GM19328 (cell line): ENCODE results near the gene SMIM41.

ENCODE experiments used
- ATAC-seq: cut with Tn5 transposase; IDR thresholded peaks from one replicate; pipeline ENCODE4 v1.9.1; 2021; ENCODE audit warnings: mild to moderate bottlenecking, moderate library complexity; ENCODE audit not compliant: unreplicated experiment

SMIM41 gene

GRCh38 chr12:52050116-52050757, 29.3 kb upstream of the SMIM41 start:
- ATAC-seq, result peak; percentile 4

DNA sequence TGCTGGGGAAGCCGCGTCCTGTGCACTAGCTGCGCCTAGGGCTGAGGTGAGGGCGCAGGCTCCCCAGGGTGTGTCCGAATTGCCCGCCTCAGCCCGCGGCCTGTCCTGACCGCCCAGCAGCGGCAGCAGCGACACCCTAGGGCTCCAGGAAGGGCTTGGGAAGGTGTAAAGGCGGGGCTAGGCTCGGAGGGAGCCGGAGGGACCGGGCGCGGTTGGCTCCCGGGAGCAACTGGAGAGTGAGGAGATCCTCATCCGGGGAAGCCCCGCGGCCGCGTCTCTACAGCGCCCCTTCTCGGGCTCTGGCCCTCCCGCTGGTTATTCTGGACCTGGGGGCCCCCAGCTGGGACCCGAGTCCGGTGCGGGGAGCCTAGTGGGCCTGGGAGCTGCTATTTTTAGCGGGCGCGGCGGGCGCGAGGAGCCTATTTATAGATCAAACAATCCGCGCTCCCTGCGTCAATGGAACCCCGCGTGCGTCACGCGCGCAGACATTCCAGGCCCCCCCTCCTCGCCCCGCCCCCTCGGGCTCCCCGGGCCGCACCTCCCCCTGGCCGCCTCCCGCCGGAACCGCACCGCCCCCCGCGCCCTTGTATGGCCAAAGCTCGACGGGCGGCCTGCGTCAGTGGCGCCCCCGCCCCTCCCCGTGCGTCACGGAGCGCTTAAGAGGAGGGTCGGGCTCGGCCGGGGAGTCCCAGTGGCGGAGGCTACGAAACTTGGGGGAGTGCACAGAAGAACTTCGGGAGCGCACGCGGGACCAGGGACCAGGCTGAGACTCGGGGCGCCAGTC, 28.6 kb upstream of the SMIM41 start, which contains the start of gene NR4A1:
NR4A1 (plus strand) TSS at position 685 of the 784 bp plus-strand sequence. CDS start 2,887 bp downstream, outside the sequence.
- peak; percentile 86 for ATAC-seq

DNA sequence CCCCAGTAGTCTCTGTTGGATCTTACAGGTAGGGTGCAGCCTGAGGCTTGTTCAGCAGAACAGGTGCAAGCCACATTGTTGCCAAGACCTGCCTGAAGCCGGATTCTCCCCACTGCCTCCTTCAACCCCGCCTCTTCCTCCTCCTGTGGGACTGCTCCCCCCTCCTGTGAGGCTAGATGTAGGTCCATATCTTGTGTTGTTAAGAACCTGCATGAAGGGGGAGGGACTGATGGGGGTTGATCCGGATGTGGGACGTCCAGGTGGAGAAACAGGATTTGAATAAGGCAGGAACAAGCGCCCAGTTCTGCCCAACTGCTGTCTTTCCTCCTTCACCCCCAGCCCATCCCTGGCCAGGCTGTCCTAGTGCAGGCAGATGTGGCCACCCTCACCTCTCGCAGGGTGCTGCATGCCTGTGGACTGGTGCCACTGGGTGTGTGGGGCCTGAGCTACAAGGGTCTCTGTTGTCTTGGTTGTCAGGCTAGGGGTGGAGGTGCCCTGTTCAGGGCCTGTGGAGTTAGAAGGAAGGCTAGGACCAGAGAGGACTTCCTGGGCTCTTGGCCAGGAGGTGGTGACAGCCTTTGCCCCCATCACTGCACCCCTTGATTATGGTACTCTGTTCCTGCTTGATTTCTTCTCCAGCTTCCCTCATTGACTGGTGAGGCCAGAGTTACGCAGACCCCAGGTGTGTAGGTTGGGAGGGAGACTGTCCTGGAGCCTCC, 26.9 kb upstream of the SMIM41 start:
- no peak for ATAC-seq

GRCh38 chr12:52053536-52054209, 25.8 kb upstream of the SMIM41 start:
- no peak for ATAC-seq

GRCh38 chr12:52054231-52054832, 25.2 kb upstream of the SMIM41 start:
- ATAC-seq, result no peak

GRCh38 chr12:52054833-52055730, 24.4 kb upstream of the SMIM41 start:
- ATAC-seq, result no peak

DNA sequence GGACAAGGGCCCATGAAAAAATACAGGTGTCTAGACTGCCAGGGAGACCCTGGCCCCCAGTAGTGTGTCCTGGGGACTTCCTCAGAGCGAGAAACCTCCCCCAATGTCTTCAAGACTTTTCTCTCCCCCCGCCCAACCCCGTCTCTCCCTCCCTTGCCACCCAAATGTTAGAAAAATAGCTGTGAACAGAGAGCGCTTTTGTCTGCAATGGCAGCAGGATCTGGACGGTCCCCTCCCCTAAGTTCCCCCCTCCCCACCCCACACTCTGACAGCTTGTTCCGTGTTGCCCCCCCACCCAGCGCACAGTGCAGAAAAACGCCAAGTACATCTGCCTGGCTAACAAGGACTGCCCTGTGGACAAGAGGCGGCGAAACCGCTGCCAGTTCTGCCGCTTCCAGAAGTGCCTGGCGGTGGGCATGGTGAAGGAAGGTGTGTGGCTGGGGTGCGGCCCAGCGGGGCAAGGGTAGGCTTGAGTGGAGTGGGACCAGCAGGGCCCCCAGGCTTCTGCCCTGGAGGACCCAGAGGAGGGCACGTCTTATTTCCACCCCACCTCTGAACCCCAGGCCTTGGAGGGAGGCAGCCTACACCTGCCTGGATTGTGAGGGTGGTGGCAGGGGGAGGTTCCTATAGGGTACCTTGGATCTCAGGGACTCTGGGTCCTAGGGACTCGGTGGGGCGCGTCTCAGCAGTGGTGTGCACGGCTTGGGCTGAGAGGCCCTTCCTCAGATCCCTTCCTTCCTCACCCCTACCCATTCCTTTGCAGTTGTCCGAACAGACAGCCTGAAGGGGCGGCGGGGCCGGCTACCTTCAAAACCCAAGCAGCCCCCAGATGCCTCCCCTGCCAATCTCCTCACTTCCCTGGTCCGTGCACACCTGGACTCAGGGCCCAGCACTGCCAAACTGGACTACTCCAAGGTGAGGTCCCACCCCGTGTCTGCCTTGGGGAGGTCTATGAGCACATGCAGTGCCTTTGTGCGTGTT, 23.5 kb upstream of the SMIM41 start:
- no peak for ATAC-seq

DNA sequence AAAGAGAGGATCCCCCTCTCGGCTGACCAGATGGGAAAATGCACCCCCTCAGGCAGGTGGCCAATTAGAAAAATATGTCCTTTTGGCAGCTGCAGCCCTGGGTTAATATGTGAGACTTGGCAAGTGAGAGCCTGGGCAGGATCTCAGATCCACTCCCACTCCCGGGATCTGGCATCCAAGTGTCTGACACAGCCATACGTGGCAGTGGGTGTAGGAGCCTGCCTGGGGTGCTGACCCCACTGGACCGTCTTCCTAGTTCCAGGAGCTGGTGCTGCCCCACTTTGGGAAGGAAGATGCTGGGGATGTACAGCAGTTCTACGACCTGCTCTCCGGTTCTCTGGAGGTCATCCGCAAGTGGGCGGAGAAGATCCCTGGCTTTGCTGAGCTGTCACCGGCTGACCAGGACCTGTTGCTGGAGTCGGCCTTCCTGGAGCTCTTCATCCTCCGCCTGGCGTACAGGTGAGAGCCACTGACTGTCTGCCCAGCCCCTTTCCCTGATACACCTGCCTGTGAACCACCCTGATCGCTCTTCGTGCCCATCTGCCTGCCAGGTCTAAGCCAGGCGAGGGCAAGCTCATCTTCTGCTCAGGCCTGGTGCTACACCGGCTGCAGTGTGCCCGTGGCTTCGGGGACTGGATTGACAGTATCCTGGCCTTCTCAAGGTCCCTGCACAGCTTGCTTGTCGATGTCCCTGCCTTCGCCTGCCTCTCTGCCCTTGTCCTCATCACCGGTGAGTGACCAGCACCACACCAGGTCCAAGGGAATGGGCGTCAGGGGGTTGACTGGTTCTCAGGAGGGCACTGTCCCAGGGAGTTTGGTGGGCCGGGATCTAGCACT, 22.5 kb upstream of the SMIM41 start:
- ATAC-seq, result no peak

- no peak for ATAC-seq
Measured at GRCh38 chr12:52057638-52058576, 21.6 kb upstream of the SMIM41 start.

- no peak for ATAC-seq
Measured at GRCh38 chr12:52058631-52059361, 20.7 kb upstream of the SMIM41 start.

DNA sequence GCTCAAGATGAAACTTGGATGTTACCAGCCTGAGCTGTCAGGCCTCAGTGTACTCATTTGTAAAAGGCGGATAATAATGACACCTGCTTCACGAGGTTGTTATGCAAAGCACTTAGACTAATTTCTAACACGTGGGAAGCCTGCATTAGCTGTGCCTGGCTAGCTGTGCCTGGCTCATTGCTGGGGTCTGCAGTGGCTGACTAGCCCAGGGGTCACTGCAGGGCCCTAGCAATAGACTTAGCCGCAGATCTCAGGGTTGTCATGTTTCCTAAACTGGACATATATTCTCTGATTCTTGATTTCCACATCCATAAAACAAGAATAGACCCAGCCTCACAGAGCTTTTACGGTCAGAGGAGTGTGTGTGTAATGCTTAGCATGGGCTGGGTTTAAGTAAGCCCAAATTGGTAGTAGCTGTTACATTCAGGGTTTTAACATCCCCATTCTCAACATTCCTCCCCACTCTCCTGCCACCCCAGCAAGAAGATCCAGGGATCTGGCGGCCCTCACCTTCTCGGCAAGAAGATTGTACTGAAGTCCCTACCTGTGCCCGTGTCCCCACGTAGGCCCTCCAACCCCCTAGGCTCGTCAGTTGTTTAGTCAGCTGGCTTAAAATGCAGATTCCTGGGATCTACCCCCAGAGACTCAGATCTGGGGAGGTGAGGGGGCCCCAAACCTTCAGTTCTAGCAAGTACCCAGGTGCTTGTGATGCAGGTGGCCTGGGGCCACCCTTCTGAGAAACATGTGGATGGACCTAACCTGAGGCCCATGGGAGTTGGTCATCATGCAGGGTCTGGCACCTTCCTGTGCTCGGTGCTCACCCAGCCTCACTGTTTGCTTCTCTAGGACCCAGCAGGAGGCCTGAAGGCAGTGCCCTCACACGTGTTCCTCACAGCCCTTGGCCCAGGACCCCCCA, 19.7 kb upstream of the SMIM41 start:
- no peak for ATAC-seq

GRCh38 chr12:52060498-52061177, 18.9 kb upstream of the SMIM41 start:
- ATAC-seq, result no peak

- ATAC-seq, result no peak
Measured at GRCh38 chr12:52061470-52062166, 17.9 kb upstream of the SMIM41 start.
